ENCODE results near the gene TNNT1.

Gene TNNT1, protein sequence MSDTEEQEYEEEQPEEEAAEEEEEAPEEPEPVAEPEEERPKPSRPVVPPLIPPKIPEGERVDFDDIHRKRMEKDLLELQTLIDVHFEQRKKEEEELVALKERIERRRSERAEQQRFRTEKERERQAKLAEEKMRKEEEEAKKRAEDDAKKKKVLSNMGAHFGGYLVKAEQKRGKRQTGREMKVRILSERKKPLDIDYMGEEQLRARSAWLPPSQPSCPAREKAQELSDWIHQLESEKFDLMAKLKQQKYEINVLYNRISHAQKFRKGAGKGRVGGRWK

DNA sequence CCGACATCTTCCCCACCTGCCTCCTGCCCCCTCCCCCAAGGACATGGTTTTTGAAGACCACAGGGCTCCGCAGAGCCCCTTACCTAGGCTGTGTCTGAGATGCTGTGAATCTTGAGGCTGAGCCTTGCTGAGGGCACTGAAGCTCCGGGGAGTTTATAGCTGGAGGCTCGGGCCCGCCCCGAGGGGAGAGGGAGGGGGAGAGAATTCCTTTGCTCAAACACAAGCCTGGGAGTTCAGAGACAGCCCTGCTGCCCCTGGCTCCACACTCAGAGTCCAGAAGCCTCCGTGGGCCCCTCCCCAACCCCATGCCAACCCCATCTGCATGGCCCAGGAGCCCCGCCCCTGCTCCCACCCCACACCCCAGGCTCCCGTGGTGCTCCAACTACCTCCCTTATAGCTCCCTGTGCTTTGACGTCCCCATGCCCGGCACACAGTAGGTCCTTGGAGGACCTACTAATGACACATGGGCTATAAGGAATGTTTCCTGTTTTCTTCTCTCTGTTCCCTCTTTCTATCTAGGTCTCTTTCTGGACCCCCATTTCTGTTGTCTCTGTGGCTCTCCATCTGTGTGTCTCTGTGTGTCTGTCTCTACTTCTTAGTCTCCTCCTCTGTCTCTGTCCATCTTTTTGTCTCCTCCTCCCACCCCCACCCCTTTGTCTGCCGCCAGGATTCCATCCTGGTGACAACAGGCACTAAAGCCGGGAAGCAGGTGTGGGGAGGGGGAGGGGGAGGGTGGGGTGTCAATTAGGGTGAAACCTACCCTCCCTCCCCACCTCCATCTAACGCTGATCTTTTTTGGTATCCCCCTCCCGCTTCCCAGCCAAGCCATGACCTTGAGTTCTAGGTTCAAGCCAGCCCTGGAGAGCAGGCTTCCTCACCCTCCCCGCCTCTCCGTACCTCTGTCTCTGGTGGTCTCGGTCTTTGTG lies at the start of gene TNNT1:
Gene TNNT1 (minus strand): TSS at position 129 of the 926 bp plus-strand sequence. CDS start 2,049 bp downstream, outside the sequence.
- no peak within 1 kb of the TSS for H3K4me3 ChIP-seq (ENCODE audit: low read depth, low read length)
- no peak for DNase-seq (ENCODE audit: low read depth)
- no peak for TF ChIP-seq CTCF (IDR thresholded peaks at IDR 0.05; ENCODE audit: control insufficient read depth, extremely low read depth, insufficient read depth)

GRCh38 chr19:55198651-55199050 lies 49.6 kb upstream of the TNNT1 start:
- no peak for DNase-seq (ENCODE audit: low read depth)
- TF ChIP-seq CTCF (IDR thresholded peaks at IDR 0.05; ENCODE audit: control insufficient read depth, extremely low read depth, insufficient read depth), result no peak
- no peak overlapping the region for H3K4me3 ChIP-seq (ENCODE audit: low read depth, low read length)

DNA sequence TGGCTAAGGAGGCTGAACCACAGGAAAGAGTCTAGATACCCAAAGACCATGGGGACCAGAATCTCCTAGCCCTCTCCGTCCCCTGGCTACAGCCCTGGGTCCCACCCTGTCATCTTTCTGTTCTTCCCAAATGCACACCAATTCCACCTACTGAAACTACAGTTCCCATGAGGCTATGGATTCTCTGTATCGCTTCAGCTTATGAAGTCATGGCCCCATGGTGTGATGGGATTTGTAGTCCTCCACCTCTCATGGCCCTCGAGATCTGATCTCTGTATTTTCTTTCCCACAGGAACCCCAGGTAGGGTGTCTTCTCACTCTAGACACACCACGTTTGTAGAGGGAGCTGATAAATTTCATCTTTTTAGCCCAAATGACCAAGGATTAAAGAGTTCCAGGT lies 48.5 kb upstream of the TNNT1 start:
- no peak for TF ChIP-seq CTCF (IDR thresholded peaks at IDR 0.05; ENCODE audit: control insufficient read depth, extremely low read depth, insufficient read depth)
- H3K4me3 ChIP-seq (ENCODE audit: low read depth, low read length), result no peak overlapping the region
- no peak for DNase-seq (ENCODE audit: low read depth)

DNA sequence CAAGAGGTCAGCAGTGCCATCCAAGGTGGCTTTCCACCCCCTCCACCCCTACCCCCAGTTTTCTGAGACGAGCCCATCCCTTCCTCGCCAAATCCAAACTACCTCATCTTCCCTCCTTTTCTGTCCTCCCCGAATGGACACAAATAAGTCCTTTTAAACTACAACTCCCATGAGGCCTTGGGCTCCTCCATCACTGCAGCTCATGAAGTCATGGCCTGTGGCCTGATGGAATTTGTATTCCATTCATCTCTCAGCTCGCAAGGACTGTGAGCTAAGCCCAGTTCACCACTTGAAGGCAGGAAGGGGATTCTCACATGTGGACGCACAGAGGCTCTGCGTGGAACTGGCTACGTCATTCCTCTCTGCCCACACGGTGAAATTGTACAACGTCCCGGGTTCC lies 47.8 kb upstream of the TNNT1 start:
- no peak for TF ChIP-seq CTCF (IDR thresholded peaks at IDR 0.05; ENCODE audit: control insufficient read depth, extremely low read depth, insufficient read depth)
- DNase-seq (ENCODE audit: low read depth), result no peak
- no peak overlapping the region for H3K4me3 ChIP-seq (ENCODE audit: low read depth, low read length)

DNA sequence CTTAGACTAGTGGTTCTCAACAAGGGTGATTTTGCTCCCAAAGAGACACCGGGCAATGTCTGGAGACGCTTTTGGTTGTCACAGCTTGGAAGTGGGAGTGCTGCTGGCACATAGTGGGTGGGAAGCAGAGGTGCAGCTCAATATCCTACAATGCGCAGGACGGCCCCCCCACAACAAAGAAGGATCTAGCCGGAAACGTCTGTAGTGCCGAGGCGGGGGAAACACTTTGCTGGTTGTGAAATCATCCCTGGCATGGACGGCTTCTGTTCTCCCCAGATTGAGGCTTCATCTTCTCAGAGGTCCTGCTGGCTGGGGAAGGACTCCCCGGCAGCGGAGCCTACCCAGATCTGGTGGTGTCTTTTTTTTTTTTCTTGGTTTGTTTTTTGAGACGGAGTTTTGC lies 44.5 kb upstream of the TNNT1 start:
- no peak for TF ChIP-seq CTCF (IDR thresholded peaks at IDR 0.05; ENCODE audit: control insufficient read depth, extremely low read depth, insufficient read depth)
- H3K4me3 ChIP-seq (ENCODE audit: low read depth, low read length), result no peak overlapping the region
- DNase-seq (ENCODE audit: low read depth), result no peak

GRCh38 chr19:55189403-55189835 lies 40.4 kb upstream of the TNNT1 start:
- no peak for TF ChIP-seq CTCF (IDR thresholded peaks at IDR 0.05; ENCODE audit: control insufficient read depth, extremely low read depth, insufficient read depth)
- H3K4me3 ChIP-seq (ENCODE audit: low read depth, low read length), result no peak overlapping the region
- no peak for DNase-seq (ENCODE audit: low read depth)
